A673 (cell line): ENCODE results near the gene SLC22A25. TPM values are rescaled to one million over a fixed set of nuclear protein-coding genes. Genes with fewer than 3 reads are reported as not detected.
"Not testable (repeated sequence)": the region's sequence is repeated elsewhere in the genome, so short reads cannot be mapped to it uniquely, and the experiment has no call there.

Experiments used
- BruUV-seq: library from RNA; stranded (reverse); fragments of 400-500 nt; replicated peaks from 2 replicates; lab custom pipeline; 2021; lab: Mats Ljungman, UMichigan
- CTCF ChIA-PET: fragments of 300-600 bp; sonication (Branson Sonifier 250); formaldehyde crosslinking; loops from one replicate; lab custom pipeline; 2022; ENCODE audit warnings: antibody characterized with exemption; lab: Charles Lee
- POLR2A ChIA-PET: fragments of 300-600 bp; sonication (Branson Sonifier 250); formaldehyde crosslinking; loops from one replicate; lab custom pipeline; 2022; ENCODE audit warnings: antibody characterized with exemption; ENCODE audit not compliant: low non-redundant PET; lab: Charles Lee
- DNase-seq: peaks from one replicate; pipeline ENCODE4 v3.0.0-alpha.2; 2015; ENCODE audit warnings: low spot score
- H3K27ac ChIP-seq: fragments of 200-600 bp; sonication (generic); 2 replicates; pipeline ENCODE4 v1.5.1; 2016; ENCODE audit warnings: mixed run types, low read depth, mild to moderate bottlenecking, mixed read lengths, antibody characterized with exemption, low read length; ENCODE audit not compliant: poor library complexity, severe bottlenecking
- H3K27me3 ChIP-seq: fragments of 200-600 bp; sonication (generic); replicated peaks from 2 replicates; pipeline ENCODE4 v1.6.1; 2017; ENCODE audit warnings: mixed run types, low read depth, mild to moderate bottlenecking, mixed read lengths, antibody characterized with exemption, low read length; ENCODE audit not compliant: insufficient read depth, poor library complexity
- H3K36me3 ChIP-seq: fragments of 200-600 bp; sonication (generic); 2 replicates; pipeline ENCODE4 v1.6.1; 2016; ENCODE audit warnings: mixed run types, mild to moderate bottlenecking, mixed read lengths, antibody characterized with exemption, low read length; ENCODE audit not compliant: insufficient read depth, poor library complexity, severe bottlenecking
- H3K4me1 ChIP-seq: fragments of 200-600 bp; sonication (generic); 2 replicates; pipeline ENCODE4 v1.6.1; 2017; ENCODE audit warnings: mixed run types, mild to moderate bottlenecking, mixed read lengths, antibody characterized with exemption, low read length; ENCODE audit not compliant: insufficient read depth, poor library complexity, severe bottlenecking
- H3K4me3 ChIP-seq: fragments of 200-600 bp; sonication (generic); 2 replicates; pipeline ENCODE4 v1.5.1; 2016; ENCODE audit warnings: low read depth, mixed run types, mild to moderate bottlenecking, mixed read lengths, low read length; ENCODE audit not compliant: poor library complexity, severe bottlenecking
- H3K9me3 ChIP-seq: fragments of 200-600 bp; sonication (generic); 2 replicates; pipeline ENCODE4 v1.6.1; 2016; ENCODE audit warnings: mixed run types, low read depth, mild to moderate bottlenecking, mixed read lengths, antibody characterized with exemption, low read length; ENCODE audit not compliant: poor library complexity, severe bottlenecking
- CTCF ChIP-seq: fragments of 300-800, 200-600 bp; sonication (generic); conservative IDR thresholded peaks from 2 replicates; pipeline ENCODE4 v1.5.1; 2017; ENCODE audit warnings: low read depth, mild to moderate bottlenecking, antibody characterized with exemption, low read length, moderate library complexity, mixed read lengths
- EZH2 ChIP-seq: fragments of 200-600 bp; sonication (generic); IDR thresholded peaks from 2 replicates; pipeline ENCODE4 v1.6.1; 2017; ENCODE audit warnings: borderline replicate concordance, low read depth, mild to moderate bottlenecking, mixed read lengths, antibody characterized with exemption, low read length; ENCODE audit not compliant: poor library complexity, severe bottlenecking
- intact Hi-C: fragments of 100-400 bp; cut with micrococcal nuclease; formaldehyde crosslinking; loops from one replicate; pipeline ENCODE4 v1.10.0; 2022; ENCODE audit not compliant: unreplicated experiment
- total RNA-seq: library from RNA; stranded (reverse); gene quantifications from 2 replicates; pipeline ENCODE4 v1.2.3, GENCODE V29; 2021

The SLC22A25 gene
- total RNA-seq, 1 experiment from 2014 or later: not detected

DNA sequence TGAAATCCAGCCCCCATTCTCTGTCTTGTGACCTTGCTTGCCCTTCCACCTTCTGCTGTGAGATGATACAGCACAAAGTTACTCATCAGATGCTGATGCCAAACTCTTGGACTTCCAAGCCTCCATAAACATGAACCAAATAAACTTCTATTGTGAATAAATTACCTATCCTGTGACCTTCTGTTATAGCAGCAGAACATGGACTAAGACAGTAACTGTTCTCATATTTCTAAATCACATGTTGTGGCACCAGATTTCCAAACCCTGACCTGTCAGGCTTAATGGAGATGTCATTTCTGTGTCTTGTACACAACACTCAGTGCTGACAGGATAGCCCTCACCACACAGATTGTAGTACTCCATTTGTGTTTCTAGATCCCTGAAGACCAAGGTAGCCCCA, 6.0 kb downstream of the SLC22A25 start:
- H3K9me3 ChIP-seq: peaks cover 3% of the 10 kb centered on the region
- no peak overlapping the region for H3K4me3 ChIP-seq
- no TSS peak for BruUV-seq
- TF ChIP-seq EZH2 (no peak), CTCF (no peak)
- intact Hi-C loops: no loop called here
- H3K27ac ChIP-seq: no peak overlapping the region
- no peak for DNase-seq
- ChIA-PET POLR2A (no interaction called here), CTCF (no interaction called here)
- H3K4me1 ChIP-seq: no peaks in the 10 kb centered on the region
- H3K27me3 ChIP-seq: peaks cover 10% of the 10 kb centered on the region
- no peaks in the 10 kb centered on the region for H3K36me3 ChIP-seq

DNA sequence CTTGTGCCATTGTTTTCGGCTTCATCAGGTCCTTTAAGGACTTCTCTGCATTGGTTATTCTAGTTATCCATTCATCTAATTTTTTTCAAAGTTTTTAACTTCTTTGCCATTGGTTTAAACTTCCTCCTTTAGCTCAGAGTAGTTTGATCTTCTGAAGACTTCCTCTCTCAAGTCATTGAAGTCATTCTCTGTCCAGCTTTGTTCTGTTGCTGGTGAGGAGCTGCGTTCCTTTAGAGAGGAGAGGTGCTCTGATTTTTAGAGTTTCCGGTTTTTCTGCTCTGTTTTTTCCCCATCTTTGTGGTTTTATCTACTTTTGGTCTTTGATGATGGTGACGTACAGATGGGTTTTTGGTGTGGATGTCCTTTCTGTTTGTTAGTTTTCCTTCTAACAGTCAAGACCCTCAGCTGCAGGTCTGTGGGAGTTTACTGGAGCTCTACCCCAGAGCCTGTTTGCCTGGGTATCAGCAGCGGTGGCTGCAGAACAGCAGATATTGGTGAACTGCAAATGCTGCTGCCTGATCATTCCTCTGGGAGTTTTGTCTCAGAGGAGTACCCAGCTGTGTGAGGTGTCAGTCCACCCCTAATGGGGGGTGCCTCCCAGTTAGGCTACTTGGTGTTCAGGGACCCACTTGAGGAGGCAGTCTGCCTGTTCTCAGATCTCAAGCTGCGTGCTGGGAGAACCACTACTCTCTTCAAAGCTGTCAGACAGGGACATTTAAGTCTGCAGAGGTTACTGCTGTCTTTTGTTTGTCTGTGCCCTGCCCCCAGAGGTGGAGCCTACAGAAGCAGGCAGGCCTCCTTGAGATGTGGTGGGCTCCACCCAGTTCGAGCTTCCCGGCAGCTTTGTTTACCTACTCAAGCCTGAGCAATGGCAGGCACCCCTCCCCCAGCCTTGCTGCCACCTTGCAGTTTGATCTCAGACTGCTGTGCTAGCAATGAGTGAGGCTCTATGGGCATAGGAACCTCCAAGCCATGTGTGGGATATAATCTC, 7.6 kb downstream of the SLC22A25 start:
- CTCF ChIA-PET, H3K4me1 ChIP-seq, BruUV-seq, intact Hi-C loops, H3K27ac ChIP-seq, H3K4me3 ChIP-seq, H3K27me3 ChIP-seq, H3K9me3 ChIP-seq, H3K36me3 ChIP-seq, POLR2A ChIA-PET, DNase-seq: not testable (repeated sequence)

- no peak overlapping the region for H3K4me3 ChIP-seq
- H3K27ac ChIP-seq: no peak overlapping the region
- no peaks in the 10 kb centered on the region for H3K27me3 ChIP-seq
- no peaks in the 10 kb centered on the region for H3K9me3 ChIP-seq
- H3K4me1 ChIP-seq: no peaks in the 10 kb centered on the region
- ChIA-PET CTCF (no interaction called here), POLR2A (no interaction called here)
- BruUV-seq: no TSS peak
- no peak for DNase-seq
- no peaks in the 10 kb centered on the region for H3K36me3 ChIP-seq
- intact Hi-C loops: no loop called here
- no peak for TF ChIP-seq EZH2
- no peak for TF ChIP-seq CTCF
Measured at GRCh38 chr11:63229815-63230214, 13.6 kb downstream of the SLC22A25 start.
